Testis (tissue), 3 donors: ENCODE results near the gene CCT3. TPM values are rescaled to one million over a fixed set of nuclear protein-coding genes. Genes with fewer than 3 reads are reported as not detected.

Experiments used
- DNase-seq: peaks from one replicate; pipeline ENCODE4 v3.0.0-alpha.2; 2019
- H3K27ac ChIP-seq, 2 donors: fragments of 200-600 bp; sonication (generic); one replicate each; pipeline ENCODE4 v1.5.1; 2019
- H3K27me3 ChIP-seq: fragments of 200-600 bp; sonication (generic); one replicate; pipeline ENCODE4 v1.5.1; 2019
- H3K36me3 ChIP-seq: fragments of 200-600 bp; sonication (generic); one replicate; pipeline ENCODE4 v1.5.1; 2017; ENCODE audit warnings: low read depth; ENCODE audit errors: missing control alignments
- H3K4me1 ChIP-seq: fragments of 200-600 bp; sonication (generic); one replicate; pipeline ENCODE4 v1.5.1; 2019
- H3K4me3 ChIP-seq, 2 donors: fragments of 200-600 bp; sonication (generic); one replicate each; pipeline ENCODE4 v1.5.1; 2017 to 2019
- H3K9me3 ChIP-seq: fragments of 200-600 bp; sonication (generic); one replicate; pipeline ENCODE4 v1.5.1; 2017
- POLR2A ChIP-seq: fragments of 450-650 bp; IDR thresholded peaks from one replicate; pipeline ENCODE4 v1.6.1; 2017; ENCODE audit warnings: antibody characterized with exemption, mild to moderate bottlenecking, moderate library complexity
- WGBS, 2 donors: methylation state at CpG; one replicate each; pipeline ENCODE4 v1.1.5; 2018; 5-methylcytosine and 5-hydroxymethylcytosine counted together
- intact Hi-C: fragments of 100-400 bp; cut with DNase I; formaldehyde crosslinking; loops from one replicate; pipeline ENCODE4 v1.15.1; 2023; ENCODE audit warnings: low total_unique reads
- polyA plus RNA-seq: library from polyadenylated mRNA; stranded (reverse); fragments of 350-450 nt; fragmentation: Illumina TruSeq; extraction: RNeasy Lipid Tissue Mini Kit (QIAGEN cat#74804); gene quantifications from one replicate; pipeline ENCODE4 v1.2.3, GENCODE V29; 2014; ENCODE audit warnings: low read depth, low replicate concordance; ENCODE audit not compliant: insufficient read depth
- total RNA-seq, 2 donors: library from RNA; depleted of rRNA; stranded (reverse); fragments of >200 nt; gene quantifications; one replicate each; pipeline ENCODE4 v1.2.3, GENCODE V29; 2016
- TF ChIP-seq, protein P1 (sequence below), 3 experiments: fragments of 450-650 bp in 2 of 3; fragments of 200-600 bp in 1 of 3; sonication (generic) in 1 of 3; IDR thresholded peaks; one replicate each; pipeline ENCODE4 v1.5.1; 2016 to 2019; ENCODE audit warnings: antibody characterized with exemption in 3 of 3, mild to moderate bottlenecking in 2 of 3, moderate library complexity in 1 of 3

The CCT3 gene
- total and polyA plus RNA-seq, 3 donors from 2014 or later: 192 to 302 (median 203) TPM

DNA sequence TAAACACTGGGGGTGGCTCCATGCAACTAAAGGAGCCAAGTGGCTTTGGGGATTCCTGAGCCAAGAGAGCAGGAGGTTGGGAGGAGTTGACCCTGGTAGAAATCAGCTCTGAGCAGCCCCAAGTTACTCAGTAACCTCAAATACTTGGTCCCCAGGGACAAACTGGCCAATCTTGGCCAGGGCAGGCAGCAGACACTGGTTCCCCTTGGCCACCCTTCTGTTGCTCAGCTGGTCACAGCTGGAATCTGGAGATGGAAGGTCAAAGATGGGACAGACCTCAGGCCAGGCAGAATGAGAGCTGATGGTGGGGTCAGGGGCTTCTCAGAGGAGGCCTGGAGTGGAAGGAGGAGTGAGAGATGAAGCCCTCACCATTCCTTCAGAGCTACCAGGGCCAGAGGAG lies 27.7 kb upstream of the CCT3 start:
- Histone ChIP-seq H3K4me3 (no peak overlapping the region), H3K4me1 (no peaks in the 10 kb centered on the region), H3K36me3 (no peaks in the 10 kb centered on the region), H3K9me3 (no peaks in the 10 kb centered on the region), H3K27me3 (no peaks in the 10 kb centered on the region), H3K27ac (no peak overlapping the region)
- TF ChIP-seq, protein P1, sequence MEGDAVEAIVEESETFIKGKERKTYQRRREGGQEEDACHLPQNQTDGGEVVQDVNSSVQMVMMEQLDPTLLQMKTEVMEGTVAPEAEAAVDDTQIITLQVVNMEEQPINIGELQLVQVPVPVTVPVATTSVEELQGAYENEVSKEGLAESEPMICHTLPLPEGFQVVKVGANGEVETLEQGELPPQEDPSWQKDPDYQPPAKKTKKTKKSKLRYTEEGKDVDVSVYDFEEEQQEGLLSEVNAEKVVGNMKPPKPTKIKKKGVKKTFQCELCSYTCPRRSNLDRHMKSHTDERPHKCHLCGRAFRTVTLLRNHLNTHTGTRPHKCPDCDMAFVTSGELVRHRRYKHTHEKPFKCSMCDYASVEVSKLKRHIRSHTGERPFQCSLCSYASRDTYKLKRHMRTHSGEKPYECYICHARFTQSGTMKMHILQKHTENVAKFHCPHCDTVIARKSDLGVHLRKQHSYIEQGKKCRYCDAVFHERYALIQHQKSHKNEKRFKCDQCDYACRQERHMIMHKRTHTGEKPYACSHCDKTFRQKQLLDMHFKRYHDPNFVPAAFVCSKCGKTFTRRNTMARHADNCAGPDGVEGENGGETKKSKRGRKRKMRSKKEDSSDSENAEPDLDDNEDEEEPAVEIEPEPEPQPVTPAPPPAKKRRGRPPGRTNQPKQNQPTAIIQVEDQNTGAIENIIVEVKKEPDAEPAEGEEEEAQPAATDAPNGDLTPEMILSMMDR (IDR thresholded peaks at IDR 0.05): no peak
- no peak for TF ChIP-seq POLR2A
- no peak for DNase-seq
- intact Hi-C loops: no loop called here

DNA sequence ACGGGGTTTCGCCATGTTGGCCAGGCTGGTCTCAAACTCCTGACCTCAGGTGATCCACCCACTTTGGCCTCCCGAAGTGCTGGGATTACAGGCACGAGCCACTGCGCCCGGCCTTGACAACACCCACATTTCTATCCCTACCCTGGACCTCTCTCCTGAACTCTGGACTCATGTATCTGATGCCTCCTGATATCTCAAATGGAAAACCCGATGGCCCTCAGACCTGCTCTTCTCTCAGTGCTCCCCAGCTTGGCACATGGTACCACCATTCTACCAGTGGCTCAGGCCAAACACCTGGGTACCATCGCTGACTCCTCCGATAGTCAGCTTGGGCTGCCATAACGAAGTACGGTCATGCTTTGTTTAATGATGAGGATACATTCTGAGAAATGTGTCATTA lies 22.4 kb upstream of the CCT3 start:
- H3K27ac ChIP-seq: no peak overlapping the region
- no peaks in the 10 kb centered on the region for H3K27me3 ChIP-seq
- H3K36me3 ChIP-seq: no peaks in the 10 kb centered on the region
- 89 to 96% methylated on average over 11 of the region's 11 CpGs for WGBS, 2 donors
- H3K4me3 ChIP-seq: no peak overlapping the region
- TF ChIP-seq POLR2A: no peak
- TF ChIP-seq, protein P1 (IDR thresholded peaks at IDR 0.05): no peak
- no peaks in the 10 kb centered on the region for H3K9me3 ChIP-seq
- no peak for DNase-seq
- no peaks in the 10 kb centered on the region for H3K4me1 ChIP-seq
- intact Hi-C loops: no loop called here

DNA sequence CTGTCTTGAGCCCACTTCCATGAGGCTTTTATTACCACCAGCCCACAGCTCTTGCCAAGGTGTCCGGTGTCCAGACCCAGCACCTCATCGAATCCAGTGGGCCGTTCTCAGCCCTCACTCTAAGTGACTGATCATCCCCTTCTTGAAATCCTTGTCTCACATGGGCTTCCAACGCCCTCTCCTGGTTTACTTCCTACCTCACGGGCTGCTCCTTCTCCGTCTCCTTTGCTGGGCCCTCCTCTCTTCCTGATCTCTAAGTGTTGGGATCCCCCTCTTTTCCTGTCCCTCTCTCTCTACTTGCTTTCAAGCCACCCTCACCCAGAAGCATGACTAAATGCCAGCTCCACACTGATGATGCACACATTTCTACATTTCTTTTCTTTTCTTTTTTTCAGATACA lies 21.9 kb upstream of the CCT3 start:
- 40 to 61% methylated on average over 6 of the region's 6 CpGs for WGBS, 2 donors
- peak; percentile 42 for DNase-seq
- TF ChIP-seq POLR2A: no peak
- TF ChIP-seq, protein P1 (IDR thresholded peaks at IDR 0.05): no peak
- no peak overlapping the region for H3K27ac ChIP-seq
- H3K4me1 ChIP-seq: no peaks in the 10 kb centered on the region
- no peaks in the 10 kb centered on the region for H3K9me3 ChIP-seq
- no peaks in the 10 kb centered on the region for H3K36me3 ChIP-seq
- no peak overlapping the region for H3K4me3 ChIP-seq
- intact Hi-C loops: no loop called here
- H3K27me3 ChIP-seq: no peaks in the 10 kb centered on the region

DNA sequence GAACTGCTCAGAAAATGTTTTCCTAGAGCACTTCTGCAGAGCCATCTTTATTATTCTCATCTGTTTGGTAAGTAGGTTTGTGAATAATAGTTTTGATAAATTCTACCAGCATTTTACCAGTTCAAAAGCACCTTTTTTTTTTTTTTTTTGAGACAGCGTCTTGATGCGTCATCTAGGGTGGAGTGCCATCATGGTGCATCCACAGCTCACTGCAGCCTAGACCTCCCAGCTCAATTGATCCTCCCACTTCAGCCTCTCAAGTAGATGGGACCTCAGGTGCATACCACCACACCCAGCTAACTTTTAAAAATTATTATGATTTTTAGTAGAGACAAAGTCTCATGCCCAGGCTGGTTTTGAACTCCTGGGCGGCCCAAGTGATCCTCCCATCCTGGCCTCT lies 21.2 kb upstream of the CCT3 start:
- H3K36me3 ChIP-seq: no peaks in the 10 kb centered on the region
- no peak overlapping the region for H3K27ac ChIP-seq
- intact Hi-C loops: no loop called here
- H3K4me1 ChIP-seq: no peaks in the 10 kb centered on the region
- H3K9me3 ChIP-seq: no peaks in the 10 kb centered on the region
- 96% methylated on average over 3 of the region's 3 CpGs for WGBS, 2 donors
- DNase-seq: no peak
- H3K4me3 ChIP-seq: no peak overlapping the region
- no peaks in the 10 kb centered on the region for H3K27me3 ChIP-seq
- no peak for TF ChIP-seq POLR2A
- TF ChIP-seq, protein P1 (IDR thresholded peaks at IDR 0.05): no peak

DNA sequence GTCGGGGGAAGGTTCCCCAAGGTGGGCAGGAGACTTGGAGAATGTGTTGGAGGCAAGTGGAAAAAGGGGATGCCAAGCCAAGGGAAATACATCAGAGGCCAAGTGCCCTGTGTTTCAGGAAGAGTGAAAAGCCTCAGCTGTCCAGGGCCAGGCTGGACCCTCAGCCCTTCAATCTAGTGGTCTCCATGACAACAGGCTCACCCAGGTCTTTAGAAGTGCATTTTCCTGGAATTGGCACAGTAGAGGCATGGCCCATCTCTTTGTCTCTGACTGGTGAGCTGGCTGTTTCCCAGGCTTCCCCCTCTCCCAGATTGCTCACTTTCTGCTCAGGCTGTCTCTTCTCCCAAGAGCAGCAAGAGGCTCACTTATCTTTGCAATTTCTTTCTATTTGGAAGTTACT lies 20.5 kb upstream of the CCT3 start:
- no peak overlapping the region for H3K4me3 ChIP-seq
- H3K9me3 ChIP-seq: no peaks in the 10 kb centered on the region
- H3K27ac ChIP-seq: no peak overlapping the region
- no peaks in the 10 kb centered on the region for H3K36me3 ChIP-seq
- DNase-seq: no peak
- intact Hi-C loops: no loop called here
- no peaks in the 10 kb centered on the region for H3K4me1 ChIP-seq
- WGBS, 2 donors: 86 to 100% methylated on average over 1 of the region's 1 CpG
- no peaks in the 10 kb centered on the region for H3K27me3 ChIP-seq
- TF ChIP-seq, protein P1 (IDR thresholded peaks at IDR 0.05): no peak
- TF ChIP-seq POLR2A: no peak
